ENCODE results near the gene AHRR. TPM values are rescaled to one million over a fixed set of nuclear protein-coding genes. Genes with fewer than 3 reads are reported as not detected.

AHRR gene
- total RNA-seq, 2 experiments from 2014 or later, result 28.3 to 34.9 TPM

DNA sequence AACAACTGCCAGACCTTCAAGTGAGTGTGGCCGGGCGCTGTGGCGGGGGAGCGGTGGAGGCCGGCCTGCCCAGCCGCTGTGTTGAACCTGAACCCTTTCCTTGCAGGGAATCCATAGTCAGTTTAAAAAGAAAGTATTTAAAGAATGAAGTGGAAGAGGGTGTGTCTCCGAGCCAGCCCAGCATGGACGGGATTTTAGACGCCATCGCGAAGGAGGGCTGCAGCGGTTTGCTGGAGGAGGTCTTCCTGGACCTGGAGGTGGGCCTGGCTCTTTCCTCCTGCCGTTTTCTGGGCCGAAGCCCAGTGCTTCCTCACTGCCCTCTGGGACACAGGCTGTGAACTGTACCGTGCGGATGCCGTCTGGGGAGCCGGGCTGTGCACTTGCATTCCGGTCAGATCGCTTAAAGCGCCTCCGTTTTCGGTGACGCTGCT, 140.6 kb downstream of the AHRR start:
- no peak for DNase-seq
- CTCF ChIA-PET, result interaction anchor here (0.7 to 1.0 kb wide), 2 partner anchors 10 to 15 kb away, joined by 4 to 5 read pairs; no protein-coding TSS in a partner anchor
- POLR2A ChIA-PET, result no interaction called here

DNA sequence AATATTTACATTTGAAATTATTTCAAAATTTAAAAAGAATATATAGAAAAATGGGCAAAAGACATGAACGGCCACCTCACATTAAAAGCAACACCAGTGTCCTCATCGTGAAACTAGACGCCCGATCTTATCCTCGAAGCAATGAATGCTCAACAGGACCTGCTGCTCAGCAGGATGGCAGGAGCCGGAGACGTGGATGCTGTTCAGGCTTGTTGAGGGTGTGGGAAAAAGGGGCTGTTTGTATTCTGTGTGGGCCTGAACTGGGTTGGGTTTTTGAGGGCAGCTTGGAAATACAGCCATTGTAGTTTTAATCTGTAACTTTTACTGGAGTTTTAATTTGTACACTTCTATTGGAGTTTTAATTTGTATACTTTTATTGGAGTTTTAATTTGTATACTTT, 141.8 kb downstream of the AHRR start:
- H3K4me1 Mint-ChIP-seq, result peaks cover 44% of the 10 kb centered on the region
- H3K27ac Mint-ChIP-seq, result peak overlapping the region; percentile 77
- POLR2A ChIA-PET, result no interaction called here

More for the DNA sequence above, 140.6 kb downstream of the AHRR start:
- H3K9me3 Mint-ChIP-seq, result no peaks in the 10 kb centered on the region
- H3K4me1 Mint-ChIP-seq, result peaks cover 48% of the 10 kb centered on the region
- no peak overlapping the region for H3K4me3 Mint-ChIP-seq
- no peak overlapping the region for H3K27ac Mint-ChIP-seq
- H3K36me3 Mint-ChIP-seq (ENCODE audit: low read depth), result peaks cover 63% of the 10 kb centered on the region
- no peaks in the 10 kb centered on the region for H3K27me3 Mint-ChIP-seq

DNA sequence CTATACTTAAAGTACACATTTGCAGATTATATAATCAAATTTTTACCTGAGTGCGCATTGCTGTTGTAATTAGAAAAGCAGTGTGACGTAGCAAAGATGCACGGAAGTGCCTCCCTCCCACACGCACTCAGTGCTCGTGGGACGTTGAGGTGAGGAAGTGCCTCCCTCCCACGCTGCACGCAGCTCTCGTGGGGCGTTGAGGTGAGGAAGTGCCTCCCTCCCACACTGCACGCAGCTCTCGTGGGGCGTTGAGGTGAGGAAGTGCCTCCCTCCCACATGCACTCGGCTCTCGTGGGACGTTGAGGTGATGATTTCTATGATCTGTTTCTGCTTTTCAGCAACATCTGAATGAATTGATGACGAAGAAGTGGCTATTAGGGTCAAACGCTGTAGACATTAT, 142.4 kb downstream of the AHRR start:
- peak; percentile 67 for DNase-seq
- Mint-ChIP-seq H3K4me1 (peaks cover 38% of the 10 kb centered on the region), H3K4me3 (no peak overlapping the region), H3K27me3 (no peaks in the 10 kb centered on the region), H3K9me3 (no peaks in the 10 kb centered on the region), H3K27ac (peak overlapping the region; percentile 39), H3K36me3 (ENCODE audit: low read depth) (peaks cover 51% of the 10 kb centered on the region)
- ChIA-PET CTCF (no interaction called here), POLR2A (no interaction called here)

More for the DNA sequence above, 141.8 kb downstream of the AHRR start:
- CTCF ChIA-PET, result no interaction called here
- no peak for DNase-seq
- Mint-ChIP-seq H3K9me3 (no peaks in the 10 kb centered on the region), H3K27me3 (no peaks in the 10 kb centered on the region), H3K4me3 (no peak overlapping the region), H3K36me3 (ENCODE audit: low read depth) (peaks cover 55% of the 10 kb centered on the region)

DNA sequence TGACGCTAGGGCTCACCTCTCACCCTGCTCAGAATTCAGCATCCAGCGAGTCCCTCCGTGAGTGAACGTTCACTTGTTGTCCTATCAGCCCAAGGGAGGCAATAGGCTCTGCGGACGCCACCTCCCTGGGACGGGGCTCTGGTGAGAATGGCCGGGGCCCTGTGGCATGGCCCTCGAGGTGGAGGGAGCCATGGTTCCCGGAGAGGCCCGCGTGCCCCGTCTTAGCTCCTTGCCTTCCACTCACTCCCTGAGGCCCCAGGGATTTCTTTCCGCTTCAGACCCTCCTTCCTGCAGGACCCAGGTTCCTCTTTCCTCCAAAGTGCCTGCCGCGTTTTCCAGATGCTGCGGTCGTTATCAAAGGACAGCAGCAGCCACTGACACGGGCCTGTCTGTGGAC, 142.9 kb downstream of the AHRR start:
- H3K4me1 Mint-ChIP-seq, result peaks cover 33% of the 10 kb centered on the region
- peaks cover 49% of the 10 kb centered on the region for H3K36me3 Mint-ChIP-seq (ENCODE audit: low read depth)
- H3K27me3 Mint-ChIP-seq, result no peaks in the 10 kb centered on the region
- ChIA-PET CTCF (interaction anchor here (1.8 kb wide), 1 partner anchor 13 kb away, joined by 4 read pairs; no protein-coding TSS in a partner anchor), POLR2A (no interaction called here)
- peak overlapping the region; percentile 39 for H3K27ac Mint-ChIP-seq
- H3K9me3 Mint-ChIP-seq, result no peaks in the 10 kb centered on the region
- no peak overlapping the region for H3K4me3 Mint-ChIP-seq
- no peak for DNase-seq

DNA sequence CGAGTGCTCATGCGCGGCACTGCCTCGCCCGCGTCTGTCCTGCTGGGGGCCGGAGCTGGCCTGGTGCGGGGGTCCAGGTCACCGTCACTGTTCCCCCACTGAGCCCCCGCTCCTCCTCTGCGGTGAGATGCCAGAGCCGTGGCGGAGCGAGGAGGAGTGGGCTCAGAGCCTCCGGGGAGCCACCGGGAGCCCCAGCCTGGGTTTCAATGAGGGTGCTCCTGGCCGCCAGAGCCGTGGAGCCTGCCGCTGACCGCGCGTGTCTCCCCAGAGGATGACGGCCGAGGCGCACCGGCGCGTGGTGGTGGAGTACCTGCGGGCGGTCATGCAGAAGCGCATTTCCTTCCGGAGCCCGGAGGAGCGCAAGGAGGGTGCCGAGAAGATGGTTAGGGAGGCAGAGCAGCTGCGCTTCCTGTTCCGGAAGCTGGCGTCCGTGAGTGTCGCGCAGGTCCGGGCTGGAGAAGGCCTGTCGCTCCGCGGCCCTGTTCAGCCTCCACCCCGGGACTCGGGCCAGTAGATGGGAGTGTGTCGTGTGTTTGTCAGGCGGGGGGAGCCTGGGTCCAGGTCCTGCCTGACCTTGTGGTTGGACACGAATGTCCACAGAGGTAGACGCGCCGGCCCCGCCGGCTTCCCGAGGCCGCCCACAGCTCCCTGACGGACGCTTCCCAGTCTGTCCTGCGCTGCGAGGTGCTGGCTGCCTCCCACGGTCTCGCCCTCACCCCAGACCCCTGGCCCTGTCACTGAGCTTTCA, 143.5 kb downstream of the AHRR start:
- ChIA-PET CTCF (interaction anchor here (1.3 to 1.8 kb wide), 2 partner anchors 14 to 15 kb away, joined by 3 to 4 read pairs; no protein-coding TSS in a partner anchor), POLR2A (no interaction called here)
- Mint-ChIP-seq H3K36me3 (ENCODE audit: low read depth) (peaks cover 49% of the 10 kb centered on the region), H3K27me3 (no peaks in the 10 kb centered on the region), H3K4me1 (peaks cover 30% of the 10 kb centered on the region), H3K27ac (no peak overlapping the region), H3K4me3 (no peak overlapping the region), H3K9me3 (no peaks in the 10 kb centered on the region)
- no peak for DNase-seq

DNA sequence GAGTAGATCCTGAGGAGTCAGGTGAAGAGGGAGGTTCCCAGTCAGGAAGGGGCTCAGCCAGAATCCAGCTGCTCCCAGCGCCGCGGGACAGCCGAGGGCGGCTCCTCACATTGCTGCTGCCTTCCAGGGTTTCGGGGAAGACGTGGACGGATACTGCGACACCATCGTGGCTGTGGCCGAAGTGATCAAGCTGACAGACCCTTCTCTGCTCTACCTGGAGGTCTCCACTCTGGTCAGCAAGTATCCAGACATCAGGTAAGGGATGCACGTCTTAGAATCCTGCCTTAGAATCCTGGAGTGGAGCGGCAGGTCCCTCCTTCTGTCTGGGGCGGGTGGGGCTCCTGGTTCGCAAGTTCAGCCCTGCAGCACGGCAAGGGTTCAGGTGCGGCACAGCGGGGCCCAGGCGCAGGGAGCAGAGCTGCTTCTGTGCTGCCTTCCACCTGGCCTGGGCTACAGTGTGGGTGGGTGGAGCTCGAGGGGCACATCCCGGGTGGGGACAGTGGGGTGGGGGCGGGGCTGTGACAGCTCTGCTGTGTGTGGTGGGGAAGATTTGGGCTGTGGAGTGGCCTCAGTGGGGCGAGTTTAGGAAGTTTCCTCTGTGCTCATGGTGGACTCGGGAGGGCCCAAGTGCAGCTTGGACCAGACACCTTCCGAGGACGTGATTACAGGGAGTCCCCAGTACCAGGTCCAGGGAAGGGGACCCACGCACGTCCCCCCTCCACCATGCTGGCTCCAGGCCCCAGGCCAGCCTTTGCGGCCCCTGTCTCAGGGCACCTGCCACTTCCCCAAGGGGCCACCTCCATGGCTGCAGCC, 144.3 kb downstream of the AHRR start:
- Mint-ChIP-seq H3K9me3 (no peaks in the 10 kb centered on the region), H3K4me3 (no peak overlapping the region), H3K27ac (peak overlapping the region; percentile 13), H3K4me1 (peaks cover 33% of the 10 kb centered on the region), H3K36me3 (ENCODE audit: low read depth) (peaks cover 45% of the 10 kb centered on the region), H3K27me3 (no peaks in the 10 kb centered on the region)
- ChIA-PET CTCF (interaction anchor here (1.3 to 1.8 kb wide), 2 partner anchors 15 to 16 kb away, joined by 3 to 4 read pairs; no protein-coding TSS in a partner anchor), POLR2A (no interaction called here)
- no peak for DNase-seq

DNA sequence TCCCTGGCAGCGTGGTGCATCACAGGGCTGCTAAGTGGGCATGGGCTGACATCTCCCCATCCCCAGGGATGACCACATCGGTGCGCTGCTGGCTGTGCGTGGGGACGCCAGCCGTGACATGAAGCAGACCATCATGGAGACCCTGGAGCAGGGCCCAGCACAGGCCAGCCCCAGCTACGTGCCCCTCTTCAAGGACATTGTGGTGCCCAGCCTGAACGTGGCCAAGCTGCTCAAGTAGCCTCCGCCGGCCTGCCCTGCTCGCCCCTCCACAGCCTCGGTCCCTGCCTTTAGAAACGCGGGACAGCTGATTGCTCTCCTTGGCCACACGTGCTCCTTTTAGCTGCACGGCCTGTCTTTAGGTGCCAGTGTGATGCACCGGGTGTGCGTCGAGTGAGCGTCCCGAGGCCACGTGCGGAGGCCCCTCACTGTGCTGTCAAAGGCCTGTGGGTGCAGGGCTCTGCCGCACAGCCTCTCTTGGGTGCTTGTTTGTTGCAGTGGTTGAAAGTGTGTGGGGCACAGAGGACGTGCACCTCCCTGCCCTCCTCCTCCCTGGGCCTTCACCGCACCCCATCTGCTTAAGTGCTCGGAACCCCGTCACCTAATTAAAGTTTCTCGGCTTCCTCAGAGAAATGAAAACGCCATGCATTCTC, 145.3 kb downstream of the AHRR start:
- peaks cover 41% of the 10 kb centered on the region for H3K4me1 Mint-ChIP-seq
- no peak for DNase-seq
- ChIA-PET POLR2A (no interaction called here), CTCF (no interaction called here)
- no peaks in the 10 kb centered on the region for H3K9me3 Mint-ChIP-seq
- H3K36me3 Mint-ChIP-seq (ENCODE audit: low read depth), result peaks cover 42% of the 10 kb centered on the region
- no peaks in the 10 kb centered on the region for H3K27me3 Mint-ChIP-seq
- H3K4me3 Mint-ChIP-seq, result no peak overlapping the region
- no peak overlapping the region for H3K27ac Mint-ChIP-seq

DNA sequence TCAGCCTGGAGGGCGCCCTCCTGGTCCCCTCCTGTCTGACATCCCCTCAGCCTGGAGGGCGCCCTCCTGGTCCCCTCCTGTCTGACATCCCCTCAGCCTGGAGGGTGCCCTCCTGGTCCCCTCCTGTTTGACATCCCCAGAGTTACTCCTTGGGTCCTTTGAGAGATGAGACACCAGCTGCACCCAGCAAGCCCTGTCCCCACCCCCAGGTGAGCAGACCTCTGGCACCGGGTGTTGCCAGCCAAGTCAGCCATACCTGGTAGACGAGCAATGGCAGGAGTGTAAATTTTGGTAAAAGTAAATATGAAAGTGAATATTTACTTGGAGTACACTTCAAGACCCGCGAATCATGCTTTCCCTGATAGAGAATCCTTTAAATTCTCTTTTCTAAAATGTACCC, 146.9 kb downstream of the AHRR start:
- CTCF ChIA-PET, result interaction anchor here (0.9 kb wide), 1 partner anchor 151 kb away, joined by 3 read pairs; no protein-coding TSS in a partner anchor
- Mint-ChIP-seq H3K27me3 (no peaks in the 10 kb centered on the region), H3K4me1 (peaks cover 31% of the 10 kb centered on the region), H3K36me3 (ENCODE audit: low read depth) (peaks cover 33% of the 10 kb centered on the region), H3K9me3 (no peaks in the 10 kb centered on the region), H3K4me3 (no peak overlapping the region), H3K27ac (no peak overlapping the region)
- DNase-seq, result no peak
- POLR2A ChIA-PET, result no interaction called here

DNA sequence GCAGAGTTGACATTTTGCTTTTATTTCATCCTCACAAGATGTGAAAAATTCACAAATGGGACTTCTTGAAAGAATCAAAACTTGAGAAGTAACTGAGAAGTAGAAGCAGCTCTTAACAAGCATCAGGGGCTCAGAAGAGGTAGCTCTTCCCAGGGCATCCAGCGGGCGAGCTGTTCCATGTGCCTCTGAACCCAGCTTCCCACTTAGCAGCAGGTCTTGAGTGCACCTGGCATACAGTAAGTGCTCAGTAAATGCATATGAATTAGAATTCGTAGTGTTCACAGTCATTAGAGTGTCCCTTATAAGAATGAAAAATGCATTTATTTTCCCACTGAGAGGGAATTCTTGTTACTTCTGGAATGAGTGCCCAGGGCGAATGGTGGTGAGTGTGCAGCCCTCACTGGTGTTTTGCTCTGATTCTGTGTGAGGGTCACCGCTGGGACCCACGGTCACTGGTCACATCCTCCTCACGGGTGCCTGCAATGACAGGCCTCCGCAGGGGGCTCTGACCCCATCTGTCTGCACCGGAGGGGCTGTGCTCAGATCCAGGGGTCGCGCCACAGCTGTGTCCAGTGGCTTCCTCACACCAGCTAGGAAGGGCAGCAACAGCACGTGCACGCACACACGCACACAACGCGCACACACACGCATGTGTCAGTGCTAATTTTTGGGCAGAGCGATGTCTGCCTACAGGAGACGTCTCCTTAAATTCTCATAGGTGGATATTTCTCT, 148.4 kb downstream of the AHRR start:
- Mint-ChIP-seq H3K9me3 (no peaks in the 10 kb centered on the region), H3K36me3 (ENCODE audit: low read depth) (peaks cover 27% of the 10 kb centered on the region), H3K27ac (no peak overlapping the region), H3K4me3 (no peak overlapping the region), H3K27me3 (peaks cover 4% of the 10 kb centered on the region), H3K4me1 (peaks cover 25% of the 10 kb centered on the region)
- ChIA-PET POLR2A (no interaction called here), CTCF (interaction anchor here (1.3 kb wide), 1 partner anchor 22 kb away, joined by 3 read pairs; no protein-coding TSS in a partner anchor)
- no peak for DNase-seq

DNA sequence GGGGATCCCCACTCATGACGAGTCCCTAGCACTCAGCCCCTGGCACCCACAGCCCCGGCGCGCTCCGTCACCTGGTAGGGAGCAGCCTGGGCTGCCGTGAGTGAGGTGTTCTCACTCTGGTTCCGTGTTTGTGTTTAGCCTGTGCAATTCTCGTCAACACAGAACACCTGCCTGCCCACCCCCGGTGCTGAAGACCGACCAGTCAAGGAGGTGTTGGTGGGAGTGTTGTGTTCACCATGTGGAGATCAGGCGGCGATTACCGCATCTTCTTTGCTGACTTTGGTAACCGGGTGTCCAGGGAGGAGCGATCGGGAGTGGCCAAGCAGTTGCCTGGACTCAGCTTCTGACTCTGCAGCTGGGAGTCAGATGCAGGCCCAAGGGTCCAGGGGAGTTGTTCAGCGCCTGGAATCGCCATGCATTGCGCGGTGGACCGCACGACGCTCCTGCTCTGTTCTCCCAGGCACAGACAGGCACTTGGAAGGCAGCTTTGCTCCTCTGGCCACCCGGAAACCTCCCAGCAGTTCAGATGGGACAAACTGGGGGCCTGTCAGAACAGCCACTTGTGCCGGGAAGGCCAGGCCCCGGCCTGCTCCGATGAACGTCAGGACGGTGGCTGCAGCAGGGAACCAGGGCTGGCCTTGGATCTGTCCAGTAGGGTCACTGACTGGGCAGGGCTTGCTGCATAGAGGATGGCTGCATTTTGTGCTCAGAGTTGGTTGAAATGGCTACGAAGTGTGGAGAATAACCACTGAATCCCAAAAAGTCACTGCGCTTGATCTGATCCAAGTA, 149.6 kb downstream of the AHRR start:
- no peaks in the 10 kb centered on the region for H3K9me3 Mint-ChIP-seq
- peak overlapping the region; percentile 74 for H3K4me3 Mint-ChIP-seq
- ChIA-PET CTCF (interaction anchor here (1.0 to 2.8 kb wide), 3 partner anchors 10 to 25 kb away, joined by 3 to 10 read pairs (median 4); no protein-coding TSS in a partner anchor), POLR2A (no interaction called here)
- no peak for DNase-seq
- peak overlapping the region; percentile 84 for H3K27ac Mint-ChIP-seq
- H3K27me3 Mint-ChIP-seq, result peaks cover 7% of the 10 kb centered on the region
- peaks cover 25% of the 10 kb centered on the region for H3K36me3 Mint-ChIP-seq (ENCODE audit: low read depth)
- H3K4me1 Mint-ChIP-seq, result peaks cover 22% of the 10 kb centered on the region

DNA sequence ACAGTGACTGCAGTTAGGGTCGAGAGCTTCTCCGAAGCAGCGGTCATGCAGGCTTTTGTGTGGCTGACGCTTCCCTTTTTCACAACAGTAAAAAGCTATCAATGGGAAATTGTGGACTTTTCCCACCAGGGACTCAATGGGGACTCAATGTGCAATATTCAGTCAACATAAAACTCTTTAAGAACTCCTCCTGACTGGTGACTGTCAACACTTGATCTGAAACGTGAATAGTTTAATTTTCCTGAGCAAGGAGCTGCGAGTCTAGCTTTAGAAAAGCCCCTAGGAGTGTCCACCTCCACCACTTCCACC, 150.2 kb downstream of the AHRR start:
- Mint-ChIP-seq H3K4me1 (peaks cover 22% of the 10 kb centered on the region), H3K36me3 (ENCODE audit: low read depth) (peaks cover 23% of the 10 kb centered on the region), H3K27ac (peak overlapping the region; percentile 84), H3K4me3 (peak overlapping the region; percentile 74), H3K9me3 (no peaks in the 10 kb centered on the region), H3K27me3 (peaks cover 7% of the 10 kb centered on the region)
- ChIA-PET CTCF (interaction anchor here (0.9 to 2.8 kb wide), 3 partner anchors 11 to 151 kb away, joined by 3 to 10 read pairs (median 4); partner anchors contain the start of gene AHRR), POLR2A (no interaction called here)
- no peak for DNase-seq
